Measurements from ENCODE around the gene RFLNA.
"Not testable (repeated sequence)": the region's sequence is repeated elsewhere in the genome, so short reads cannot be mapped to it uniquely, and the experiment has no call there.

Gene RFLNA

DNA sequence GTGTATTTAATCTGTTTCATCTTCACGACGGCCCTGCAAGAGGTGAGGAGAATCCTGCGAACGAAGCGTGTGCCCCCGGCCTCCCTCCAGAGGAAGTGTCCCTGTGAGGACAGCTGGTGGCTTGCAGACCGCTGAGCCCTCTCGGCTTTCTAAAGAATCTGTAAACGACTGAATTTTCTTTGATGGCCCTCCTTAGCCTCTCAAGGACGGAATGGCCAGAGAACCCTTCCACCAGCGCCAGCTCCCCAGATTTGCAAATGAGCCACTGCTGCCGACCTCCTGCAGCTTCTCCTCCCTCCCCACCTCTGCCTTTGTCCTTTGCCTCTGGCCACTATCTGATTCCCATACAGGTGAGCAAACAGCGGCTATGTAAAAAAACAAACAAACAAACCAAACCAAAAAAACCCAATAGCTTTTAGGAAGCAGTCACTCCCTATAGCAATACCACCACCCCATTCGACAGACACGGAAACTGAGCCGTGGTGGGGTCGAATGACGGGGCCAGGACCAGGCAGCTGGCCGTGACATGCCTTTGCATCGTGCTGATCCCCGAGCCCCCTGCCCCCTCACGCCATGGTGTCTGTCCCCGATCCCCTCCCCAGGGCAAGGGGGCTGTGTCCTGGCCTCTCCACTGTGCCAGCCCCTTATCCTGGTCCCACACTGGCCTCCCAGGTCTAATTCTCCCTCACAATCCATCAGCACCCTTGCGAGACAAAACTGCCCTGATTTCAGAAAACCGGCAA lies 23.6 kb downstream of the RFLNA start:
- H3K9ac ChIP-seq (ENCODE audit: low read depth in 1 of 2, low read length in 2 of 2), result no peak overlapping the region
- H3K4me3 ChIP-seq (ENCODE audit: low read depth in 1 of 2, low read length in 2 of 2), result no peak overlapping the region

GRCh38 chr12:124319368-124320050 lies 24.6 kb downstream of the RFLNA start:
- no peaks in the 10 kb centered on the region for H3K27me3 ChIP-seq (ENCODE audit: control insufficient read depth in 1 of 2, insufficient read depth in 2 of 2, low read length in 2 of 2)

More for the DNA sequence above, 23.6 kb downstream of the RFLNA start:
- Histone ChIP-seq H3K27me3 (ENCODE audit: control insufficient read depth in 1 of 2, insufficient read depth in 2 of 2, low read length in 2 of 2) (no peaks in the 10 kb centered on the region), H3K9me3 (ENCODE audit: control insufficient read depth in 1 of 2, low read length in 2 of 2) (peaks cover under 1 to 2% of the 10 kb centered on the region in 2 donors), H3K4me1 (ENCODE audit: control insufficient read depth in 1 of 2, insufficient read depth in 2 of 2, low read length in 2 of 2) (no peaks in the 10 kb centered on the region), H3K27ac (ENCODE audit: low read depth, low read length) (no peak overlapping the region), H3K36me3 (ENCODE audit: control insufficient read depth in 1 of 2, insufficient read depth in 2 of 2, low read length in 2 of 2) (peaks cover under 1 to 14% of the 10 kb centered on the region in 2 donors)

DNA sequence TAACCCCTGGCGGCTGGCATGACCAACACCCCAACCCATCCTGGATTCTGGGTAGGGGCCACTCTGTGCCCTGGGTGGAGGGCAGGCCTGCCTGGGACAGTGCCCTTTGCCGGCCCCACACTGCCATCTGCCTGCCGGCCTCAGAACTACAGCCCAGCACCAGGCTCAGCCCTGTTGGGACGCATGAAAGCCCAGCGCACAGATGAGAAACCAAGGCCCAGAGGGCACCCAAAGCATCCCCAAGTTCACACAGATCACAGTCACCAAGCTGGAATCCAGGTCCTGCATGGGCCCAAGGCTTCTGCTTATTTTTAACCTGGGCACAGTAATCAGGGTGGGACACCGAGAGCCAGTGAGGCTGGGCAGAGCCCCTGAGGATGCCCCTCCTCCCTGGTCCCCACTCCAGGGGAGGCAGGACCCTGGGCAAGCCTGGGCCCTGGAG lies 26.2 kb downstream of the RFLNA start:
- no peak overlapping the region for H3K27ac ChIP-seq (ENCODE audit: low read depth, low read length)
- H3K9me3 ChIP-seq (ENCODE audit: control insufficient read depth in 1 of 2, low read length in 2 of 2), result peaks cover 9 to 16% of the 10 kb centered on the region in 2 donors
- H3K27me3 ChIP-seq (ENCODE audit: control insufficient read depth in 1 of 2, insufficient read depth in 2 of 2, low read length in 2 of 2), result no peaks in the 10 kb centered on the region
- no peak overlapping the region for H3K9ac ChIP-seq (ENCODE audit: low read depth in 1 of 2, low read length in 2 of 2)
- no peak overlapping the region for H3K4me3 ChIP-seq (ENCODE audit: low read depth in 1 of 2, low read length in 2 of 2)
- no peaks in the 10 kb centered on the region for H3K4me1 ChIP-seq (ENCODE audit: control insufficient read depth in 1 of 2, insufficient read depth in 2 of 2, low read length in 2 of 2)
- H3K36me3 ChIP-seq (ENCODE audit: control insufficient read depth in 1 of 2, insufficient read depth in 2 of 2, low read length in 2 of 2), result peaks cover 17 to 26% of the 10 kb centered on the region in 2 donors

More at GRCh38 chr12:124319368-124320050, 24.6 kb downstream of the RFLNA start:
- H3K27ac ChIP-seq (ENCODE audit: low read depth, low read length), result no peak overlapping the region
- no peaks in the 10 kb centered on the region for H3K4me1 ChIP-seq (ENCODE audit: control insufficient read depth in 1 of 2, insufficient read depth in 2 of 2, low read length in 2 of 2)
- H3K36me3 ChIP-seq (ENCODE audit: control insufficient read depth in 1 of 2, insufficient read depth in 2 of 2, low read length in 2 of 2), result peaks cover 11 to 17% of the 10 kb centered on the region in 2 donors
- no peak overlapping the region for H3K4me3 ChIP-seq (ENCODE audit: low read depth in 1 of 2, low read length in 2 of 2)
- peaks cover 8 to 13% of the 10 kb centered on the region in 2 donors for H3K9me3 ChIP-seq (ENCODE audit: control insufficient read depth in 1 of 2, low read length in 2 of 2)
- no peak overlapping the region for H3K9ac ChIP-seq (ENCODE audit: low read depth in 1 of 2, low read length in 2 of 2)

DNA sequence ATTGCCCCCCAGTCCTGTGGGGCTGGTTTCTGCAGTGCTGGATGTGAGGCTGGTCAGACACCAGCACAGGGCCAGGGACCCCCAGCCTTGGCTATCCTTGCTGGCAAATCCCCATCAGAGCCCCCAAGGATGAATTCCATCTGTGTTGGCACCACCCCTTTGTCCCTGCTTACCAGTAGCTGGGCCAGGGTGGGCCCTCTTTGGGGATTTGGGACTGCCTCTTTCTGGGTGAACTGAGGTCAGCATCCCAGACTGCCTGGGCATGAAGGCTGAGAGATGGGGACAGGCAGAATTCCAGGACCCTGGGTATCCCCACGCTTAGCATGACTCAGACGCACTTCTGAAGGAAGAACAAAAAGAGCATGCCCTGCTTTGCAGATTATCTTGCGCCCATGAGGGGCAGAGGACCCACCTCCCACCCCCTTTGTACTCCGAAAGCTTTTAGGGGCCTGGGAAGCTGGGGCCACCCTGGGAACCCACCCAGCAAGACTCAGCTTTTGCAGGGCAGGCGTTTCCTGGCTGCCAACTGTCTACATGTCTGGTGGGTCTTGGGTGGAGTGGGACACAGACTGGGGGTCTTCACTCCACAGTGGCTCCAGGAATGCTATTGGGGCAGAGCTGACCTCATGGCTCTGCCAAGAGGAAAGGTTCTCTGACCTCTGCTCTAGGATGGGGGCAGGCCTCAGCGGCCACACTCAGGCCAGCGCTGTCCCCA lies 26.8 kb downstream of the RFLNA start:
- no peak overlapping the region for H3K27ac ChIP-seq (ENCODE audit: low read depth, low read length)
- no peaks in the 10 kb centered on the region for H3K27me3 ChIP-seq (ENCODE audit: control insufficient read depth in 1 of 2, insufficient read depth in 2 of 2, low read length in 2 of 2)
- no peak overlapping the region for H3K4me3 ChIP-seq (ENCODE audit: low read depth in 1 of 2, low read length in 2 of 2)
- no peak overlapping the region for H3K9ac ChIP-seq (ENCODE audit: low read depth in 1 of 2, low read length in 2 of 2)
- peaks cover 9 to 16% of the 10 kb centered on the region in 2 donors for H3K9me3 ChIP-seq (ENCODE audit: control insufficient read depth in 1 of 2, low read length in 2 of 2)
- H3K4me1 ChIP-seq (ENCODE audit: control insufficient read depth in 1 of 2, insufficient read depth in 2 of 2, low read length in 2 of 2), result no peaks in the 10 kb centered on the region
- H3K36me3 ChIP-seq (ENCODE audit: control insufficient read depth in 1 of 2, insufficient read depth in 2 of 2, low read length in 2 of 2), result peaks cover 21 to 33% of the 10 kb centered on the region in 2 donors

GRCh38 chr12:124322271-124322998 lies 27.5 kb downstream of the RFLNA start:
- H3K36me3 ChIP-seq (ENCODE audit: control insufficient read depth in 1 of 2, insufficient read depth in 2 of 2, low read length in 2 of 2), result peaks cover 21 to 35% of the 10 kb centered on the region in 2 donors
- H3K9me3 ChIP-seq (ENCODE audit: control insufficient read depth in 1 of 2, low read length in 2 of 2), result peaks cover 9 to 16% of the 10 kb centered on the region in 2 donors
- no peaks in the 10 kb centered on the region for H3K4me1 ChIP-seq (ENCODE audit: control insufficient read depth in 1 of 2, insufficient read depth in 2 of 2, low read length in 2 of 2)
- no peak overlapping the region for H3K27ac ChIP-seq (ENCODE audit: low read depth, low read length)
- no peak overlapping the region for H3K9ac ChIP-seq (ENCODE audit: low read depth in 1 of 2, low read length in 2 of 2)
- H3K4me3 ChIP-seq (ENCODE audit: low read depth in 1 of 2, low read length in 2 of 2), result no peak overlapping the region
- no peaks in the 10 kb centered on the region for H3K27me3 ChIP-seq (ENCODE audit: control insufficient read depth in 1 of 2, insufficient read depth in 2 of 2, low read length in 2 of 2)

DNA sequence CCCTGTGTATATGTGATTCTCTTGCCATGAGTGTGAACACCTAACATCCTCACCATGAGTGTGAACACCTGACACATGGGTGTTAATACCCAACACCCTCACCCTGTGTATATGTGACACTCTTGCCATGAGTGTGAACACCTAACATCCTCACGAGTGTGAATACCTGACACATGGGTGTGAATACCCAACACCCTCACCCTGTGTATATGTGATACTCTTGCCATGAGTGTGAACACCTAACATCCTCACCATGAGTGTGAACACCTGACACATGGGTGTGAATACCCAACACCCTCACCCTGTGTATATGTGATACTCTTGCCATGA lies 28.1 kb downstream of the RFLNA start:
- not testable (repeated sequence) for H3K4me3 ChIP-seq (ENCODE audit: low read depth in 1 of 2, low read length in 2 of 2); H3K27me3 ChIP-seq (ENCODE audit: control insufficient read depth in 1 of 2, insufficient read depth in 2 of 2, low read length in 2 of 2); H3K27ac ChIP-seq (ENCODE audit: low read depth, low read length); H3K4me1 ChIP-seq (ENCODE audit: control insufficient read depth in 1 of 2, insufficient read depth in 2 of 2, low read length in 2 of 2); H3K9ac ChIP-seq (ENCODE audit: low read depth in 1 of 2, low read length in 2 of 2)
- peaks cover 9 to 16% of the 10 kb centered on the region in 2 donors for H3K9me3 ChIP-seq (ENCODE audit: control insufficient read depth in 1 of 2, low read length in 2 of 2)
- peaks cover 21 to 35% of the 10 kb centered on the region in 2 donors for H3K36me3 ChIP-seq (ENCODE audit: control insufficient read depth in 1 of 2, insufficient read depth in 2 of 2, low read length in 2 of 2)

GRCh38 chr12:124323771-124324530 lies 29.1 kb downstream of the RFLNA start:
- H3K27me3 ChIP-seq (ENCODE audit: control insufficient read depth in 1 of 2, insufficient read depth in 2 of 2, low read length in 2 of 2), result no peaks in the 10 kb centered on the region
- H3K36me3 ChIP-seq (ENCODE audit: control insufficient read depth in 1 of 2, insufficient read depth in 2 of 2, low read length in 2 of 2), result peaks cover 27 to 43% of the 10 kb centered on the region in 2 donors
- peaks cover 9 to 16% of the 10 kb centered on the region in 2 donors for H3K9me3 ChIP-seq (ENCODE audit: control insufficient read depth in 1 of 2, low read length in 2 of 2)

DNA sequence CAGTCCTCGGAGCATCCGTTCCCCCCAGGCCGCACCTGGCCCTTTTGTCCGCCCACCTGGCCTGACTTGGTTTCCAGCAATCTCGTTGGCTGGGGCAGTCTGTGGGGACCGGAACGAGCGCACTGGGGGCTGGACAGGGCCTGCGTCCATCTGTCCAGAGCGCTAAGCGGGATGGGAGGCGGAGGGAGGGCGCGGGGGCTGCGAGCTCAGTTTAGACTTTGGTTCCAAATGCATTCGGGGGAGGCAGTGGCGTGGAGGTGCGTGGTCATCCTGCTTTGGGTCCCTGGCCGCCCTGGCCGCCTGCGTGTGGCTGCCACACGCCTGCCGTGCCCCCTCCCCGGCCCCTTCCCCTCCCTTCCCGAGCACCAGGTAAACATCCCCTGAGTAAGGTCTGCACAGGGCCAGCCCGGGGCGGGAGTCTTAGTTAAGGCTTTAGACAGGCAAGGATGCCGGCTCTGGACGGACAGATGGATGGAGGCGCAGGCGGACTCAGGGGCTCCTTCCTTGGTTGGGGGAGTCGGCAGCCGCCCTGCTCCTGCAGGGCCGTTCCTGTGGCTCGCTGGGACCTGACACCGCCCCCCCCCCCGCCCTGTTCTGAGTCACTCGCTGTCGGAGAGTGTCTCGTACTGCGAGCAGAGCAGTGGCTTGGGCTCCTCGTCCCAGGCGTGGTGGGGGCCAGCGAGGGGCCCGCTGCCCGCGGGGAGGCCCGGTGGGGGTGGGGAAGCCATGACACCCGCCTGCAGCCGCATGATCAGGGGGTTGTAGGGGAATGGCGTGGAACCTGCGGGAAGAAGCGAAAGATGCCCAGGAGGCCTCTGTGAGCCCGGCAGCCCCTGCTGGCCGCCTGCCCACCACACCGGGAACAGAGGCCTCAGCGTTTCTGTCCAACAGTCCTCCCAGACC lies 30.2 kb downstream of the RFLNA start:
- Histone ChIP-seq H3K4me3 (ENCODE audit: low read depth in 1 of 2, low read length in 2 of 2) (no peak overlapping the region), H3K27ac (ENCODE audit: low read depth, low read length) (no peak overlapping the region), H3K27me3 (ENCODE audit: control insufficient read depth in 1 of 2, insufficient read depth in 2 of 2, low read length in 2 of 2) (no peaks in the 10 kb centered on the region), H3K36me3 (ENCODE audit: control insufficient read depth in 1 of 2, insufficient read depth in 2 of 2, low read length in 2 of 2) (peaks cover 30 to 47% of the 10 kb centered on the region in 2 donors), H3K4me1 (ENCODE audit: control insufficient read depth in 1 of 2, insufficient read depth in 2 of 2, low read length in 2 of 2) (no peaks in the 10 kb centered on the region), H3K9me3 (ENCODE audit: control insufficient read depth in 1 of 2, low read length in 2 of 2) (peaks cover 9 to 16% of the 10 kb centered on the region in 2 donors), H3K9ac (ENCODE audit: low read depth in 1 of 2, low read length in 2 of 2) (no peak overlapping the region)

More at GRCh38 chr12:124323771-124324530, 29.1 kb downstream of the RFLNA start:
- Histone ChIP-seq H3K9ac (ENCODE audit: low read depth in 1 of 2, low read length in 2 of 2) (no peak overlapping the region), H3K4me1 (ENCODE audit: control insufficient read depth in 1 of 2, insufficient read depth in 2 of 2, low read length in 2 of 2) (no peaks in the 10 kb centered on the region), H3K27ac (ENCODE audit: low read depth, low read length) (no peak overlapping the region), H3K4me3 (ENCODE audit: low read depth in 1 of 2, low read length in 2 of 2) (no peak overlapping the region)

Data from duodenal mucosa (tissue), 2 donors.